Measurements from ENCODE around the gene IGFL1. TPM values are rescaled to one million over a fixed set of nuclear protein-coding genes. Genes with fewer than 3 reads are reported as not detected.
"Not testable (repeated sequence)": the region's sequence is repeated elsewhere in the genome, so short reads cannot be mapped to it uniquely, and the experiment has no call there.

IGFL1 gene
- total RNA-seq, 4 donors from 2014 or later = not detected

GRCh38 chr19:46218160-46218559, 11.4 kb upstream of the IGFL1 start:
- no peak for DNase-seq (ENCODE audit: low spot score in 2 of 2)
- Histone ChIP-seq H3K9me3 (no peaks in the 10 kb centered on the region), H3K27me3 (peaks cover 31% of the 10 kb centered on the region), H3K4me1 (peaks cover 18% of the 10 kb centered on the region), H3K36me3 (no peaks in the 10 kb centered on the region), H3K4me3 (no peak overlapping the region), H3K27ac (no peak overlapping the region)
- 24% methylated on average over 6 of the region's 6 CpGs for WGBS
- no peak for TF ChIP-seq POLR2A (IDR thresholded peaks at IDR 0.05)
- no peak for TF ChIP-seq POLR2AphosphoS5 (IDR thresholded peaks at IDR 0.05)
- TF ChIP-seq EP300 (IDR thresholded peaks at IDR 0.05) = no peak
- TF ChIP-seq, protein P1, sequence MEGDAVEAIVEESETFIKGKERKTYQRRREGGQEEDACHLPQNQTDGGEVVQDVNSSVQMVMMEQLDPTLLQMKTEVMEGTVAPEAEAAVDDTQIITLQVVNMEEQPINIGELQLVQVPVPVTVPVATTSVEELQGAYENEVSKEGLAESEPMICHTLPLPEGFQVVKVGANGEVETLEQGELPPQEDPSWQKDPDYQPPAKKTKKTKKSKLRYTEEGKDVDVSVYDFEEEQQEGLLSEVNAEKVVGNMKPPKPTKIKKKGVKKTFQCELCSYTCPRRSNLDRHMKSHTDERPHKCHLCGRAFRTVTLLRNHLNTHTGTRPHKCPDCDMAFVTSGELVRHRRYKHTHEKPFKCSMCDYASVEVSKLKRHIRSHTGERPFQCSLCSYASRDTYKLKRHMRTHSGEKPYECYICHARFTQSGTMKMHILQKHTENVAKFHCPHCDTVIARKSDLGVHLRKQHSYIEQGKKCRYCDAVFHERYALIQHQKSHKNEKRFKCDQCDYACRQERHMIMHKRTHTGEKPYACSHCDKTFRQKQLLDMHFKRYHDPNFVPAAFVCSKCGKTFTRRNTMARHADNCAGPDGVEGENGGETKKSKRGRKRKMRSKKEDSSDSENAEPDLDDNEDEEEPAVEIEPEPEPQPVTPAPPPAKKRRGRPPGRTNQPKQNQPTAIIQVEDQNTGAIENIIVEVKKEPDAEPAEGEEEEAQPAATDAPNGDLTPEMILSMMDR (IDR thresholded peaks at IDR 0.05) = no peak

DNA sequence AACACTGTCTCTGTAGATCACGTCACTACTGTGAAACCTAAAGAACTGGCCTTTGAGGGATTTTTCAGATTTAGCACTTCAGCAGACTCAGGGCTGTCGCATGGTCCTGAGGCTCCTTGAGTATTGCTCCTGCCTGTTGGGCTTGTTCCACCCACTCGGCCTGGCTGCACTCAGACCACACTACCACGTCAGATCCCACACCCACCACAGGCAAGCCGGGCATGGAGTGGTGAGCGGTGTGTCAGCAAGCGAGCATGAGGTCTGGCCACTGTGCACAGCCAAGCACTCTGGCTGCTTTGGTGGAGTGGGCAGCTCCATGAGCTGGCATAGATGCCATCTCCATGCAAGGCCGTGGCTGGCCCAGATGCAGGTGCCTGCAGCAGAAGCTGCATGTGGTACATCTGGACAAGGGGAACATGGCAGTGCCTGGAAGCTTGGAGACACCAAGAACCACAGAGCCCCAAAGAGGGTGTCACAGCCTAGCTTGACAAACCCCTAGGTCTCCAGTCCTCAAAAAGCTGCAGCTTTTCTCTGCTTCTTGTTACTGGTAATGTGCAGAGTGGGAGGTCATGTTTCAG, 9.4 kb upstream of the IGFL1 start:
- Histone ChIP-seq H3K4me1 (peaks cover 36% of the 10 kb centered on the region), H3K27ac (no peak overlapping the region), H3K4me3 (no peak overlapping the region), H3K27me3 (peaks cover 34% of the 10 kb centered on the region), H3K36me3 (no peaks in the 10 kb centered on the region), H3K9me3 (no peaks in the 10 kb centered on the region)
- no peak for DNase-seq (ENCODE audit: low spot score in 2 of 2)
- WGBS = 61% methylated on average over 4 of the region's 8 CpGs
- TF ChIP-seq, protein P1 (IDR thresholded peaks at IDR 0.05) = no peak
- TF ChIP-seq EP300 (IDR thresholded peaks at IDR 0.05) = no peak
- TF ChIP-seq POLR2A (IDR thresholded peaks at IDR 0.05) = no peak
- no peak for TF ChIP-seq POLR2AphosphoS5 (IDR thresholded peaks at IDR 0.05)

- H3K36me3 ChIP-seq = no peaks in the 10 kb centered on the region
- H3K4me1 ChIP-seq = peaks cover 44% of the 10 kb centered on the region
- WGBS = 100% methylated on average over 1 of the region's 2 CpGs
Measured at GRCh38 chr19:46221152-46221551, 8.4 kb upstream of the IGFL1 start.

GRCh38 chr19:46221981-46222610, 7.4 kb upstream of the IGFL1 start:
- 24% methylated on average over 6 of the region's 7 CpGs for WGBS
- H3K36me3 ChIP-seq = no peaks in the 10 kb centered on the region
- H3K4me3 ChIP-seq = no peak overlapping the region
- H3K27ac ChIP-seq = no peak overlapping the region
- H3K4me1 ChIP-seq = peaks cover 52% of the 10 kb centered on the region
- peaks cover 46% of the 10 kb centered on the region for H3K27me3 ChIP-seq
- DNase-seq (ENCODE audit: low spot score in 2 of 2) = no peak
- no peaks in the 10 kb centered on the region for H3K9me3 ChIP-seq
- no peak for TF ChIP-seq POLR2A (IDR thresholded peaks at IDR 0.05)
- TF ChIP-seq POLR2AphosphoS5 (IDR thresholded peaks at IDR 0.05) = peak in 2 of 3 donors; percentile 22 to 89

More at GRCh38 chr19:46221152-46221551, 8.4 kb upstream of the IGFL1 start:
- Histone ChIP-seq H3K4me3 (no peak overlapping the region), H3K9me3 (no peaks in the 10 kb centered on the region), H3K27me3 (peaks cover 36% of the 10 kb centered on the region), H3K27ac (no peak overlapping the region)
- no peak for DNase-seq (ENCODE audit: low spot score in 2 of 2)
- TF ChIP-seq POLR2A (IDR thresholded peaks at IDR 0.05) = no peak
- no peak for TF ChIP-seq EP300 (IDR thresholded peaks at IDR 0.05)
- no peak for TF ChIP-seq POLR2AphosphoS5 (IDR thresholded peaks at IDR 0.05)
- TF ChIP-seq, protein P1 (IDR thresholded peaks at IDR 0.05) = no peak

DNA sequence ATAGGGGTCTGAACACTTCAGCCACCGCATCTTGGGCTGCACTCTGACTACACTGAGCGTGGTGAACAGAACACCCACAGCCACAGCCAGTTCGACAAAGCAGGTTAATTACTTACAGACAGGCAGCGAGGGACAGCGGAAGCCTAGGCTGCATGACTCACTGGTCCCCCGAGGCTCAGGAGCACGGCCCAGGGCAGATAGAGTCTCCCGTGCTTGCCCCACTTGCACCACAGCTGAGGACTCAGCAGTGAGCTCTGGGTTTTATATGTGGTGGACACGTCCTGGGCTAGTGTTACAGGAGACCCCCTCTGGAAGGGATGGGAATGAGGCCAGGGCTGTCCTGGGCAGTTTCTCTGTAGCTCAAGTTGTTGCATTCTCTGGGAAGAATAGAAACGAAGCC, 5.8 kb upstream of the IGFL1 start:
- not testable (repeated sequence) for H3K27ac ChIP-seq

GRCh38 chr19:46224773-46225172, 4.8 kb upstream of the IGFL1 start:
- WGBS = 27% methylated on average over 3 of the region's 3 CpGs
- Histone ChIP-seq H3K9me3 (no peaks in the 10 kb centered on the region), H3K4me3 (no peak overlapping the region), H3K4me1 (peaks cover 52% of the 10 kb centered on the region), H3K36me3 (no peaks in the 10 kb centered on the region), H3K27ac (no peak overlapping the region), H3K27me3 (peaks cover 64% of the 10 kb centered on the region)
- DNase-seq (ENCODE audit: low spot score in 2 of 2) = no peak
- no peak for TF ChIP-seq POLR2A (IDR thresholded peaks at IDR 0.05)
- peak in 1 of 3 donors; percentile 73 for TF ChIP-seq POLR2AphosphoS5 (IDR thresholded peaks at IDR 0.05)

More for the DNA sequence above, 5.8 kb upstream of the IGFL1 start:
- not testable (repeated sequence) for H3K36me3 ChIP-seq; DNase-seq (ENCODE audit: low spot score in 2 of 2); H3K4me3 ChIP-seq; H3K9me3 ChIP-seq
- H3K27me3 ChIP-seq = peaks cover 54% of the 10 kb centered on the region
- 37% methylated on average over 6 of the region's 10 CpGs for WGBS
- peaks cover 52% of the 10 kb centered on the region for H3K4me1 ChIP-seq
